ENCODE measurements around the gene SERPINI2.

Gene SERPINI2

GRCh38 chr3:167483708-167484475 is 10.1 kb upstream of the SERPINI2 start:
- Histone ChIP-seq H3K4me3 (ENCODE audit: low read length) (no peak overlapping the region), H3K9ac (ENCODE audit: low read length) (no peak overlapping the region), H3K36me3 (ENCODE audit: control insufficient read depth, insufficient read depth, low read length) (no peaks in the 10 kb centered on the region), H3K9me3 (ENCODE audit: control insufficient read depth, low read length) (no peaks in the 10 kb centered on the region), H3K4me1 (ENCODE audit: control insufficient read depth, insufficient read depth, low read length) (no peaks in the 10 kb centered on the region), H3K27me3 (ENCODE audit: control insufficient read depth, insufficient read depth, low read length) (no peaks in the 10 kb centered on the region)

- no peaks in the 10 kb centered on the region for H3K9me3 ChIP-seq (ENCODE audit: control insufficient read depth, low read length)
- H3K4me3 ChIP-seq (ENCODE audit: low read length), result no peak overlapping the region
- no peaks in the 10 kb centered on the region for H3K4me1 ChIP-seq (ENCODE audit: control insufficient read depth, insufficient read depth, low read length)
- H3K9ac ChIP-seq (ENCODE audit: low read length), result no peak overlapping the region
- no peaks in the 10 kb centered on the region for H3K36me3 ChIP-seq (ENCODE audit: control insufficient read depth, insufficient read depth, low read length)
- no peaks in the 10 kb centered on the region for H3K27me3 ChIP-seq (ENCODE audit: control insufficient read depth, insufficient read depth, low read length)
Measured at GRCh38 chr3:167481164-167481563, 7.3 kb upstream of the SERPINI2 start.

GRCh38 chr3:167480748-167481147 is 6.9 kb upstream of the SERPINI2 start:
- Histone ChIP-seq H3K9me3 (ENCODE audit: control insufficient read depth, low read length) (no peaks in the 10 kb centered on the region), H3K36me3 (ENCODE audit: control insufficient read depth, insufficient read depth, low read length) (no peaks in the 10 kb centered on the region), H3K27me3 (ENCODE audit: control insufficient read depth, insufficient read depth, low read length) (no peaks in the 10 kb centered on the region), H3K4me1 (ENCODE audit: control insufficient read depth, insufficient read depth, low read length) (no peaks in the 10 kb centered on the region), H3K9ac (ENCODE audit: low read length) (no peak overlapping the region), H3K4me3 (ENCODE audit: low read length) (no peak overlapping the region)

GRCh38 chr3:167469381-167469780 is 4.5 kb downstream of the SERPINI2 start:
- no peak overlapping the region for H3K4me3 ChIP-seq (ENCODE audit: low read length)
- H3K9me3 ChIP-seq (ENCODE audit: control insufficient read depth, low read length), result no peaks in the 10 kb centered on the region
- no peaks in the 10 kb centered on the region for H3K4me1 ChIP-seq (ENCODE audit: control insufficient read depth, insufficient read depth, low read length)
- H3K27me3 ChIP-seq (ENCODE audit: control insufficient read depth, insufficient read depth, low read length), result no peaks in the 10 kb centered on the region
- no peaks in the 10 kb centered on the region for H3K36me3 ChIP-seq (ENCODE audit: control insufficient read depth, insufficient read depth, low read length)
- no peak overlapping the region for H3K9ac ChIP-seq (ENCODE audit: low read length)

GRCh38 chr3:167467848-167468611 is 5.8 kb downstream of the SERPINI2 start:
- no peaks in the 10 kb centered on the region for H3K36me3 ChIP-seq (ENCODE audit: control insufficient read depth, insufficient read depth, low read length)
- H3K4me1 ChIP-seq (ENCODE audit: control insufficient read depth, insufficient read depth, low read length), result no peaks in the 10 kb centered on the region
- no peak overlapping the region for H3K4me3 ChIP-seq (ENCODE audit: low read length)
- H3K9ac ChIP-seq (ENCODE audit: low read length), result no peak overlapping the region
- no peaks in the 10 kb centered on the region for H3K27me3 ChIP-seq (ENCODE audit: control insufficient read depth, insufficient read depth, low read length)
- H3K9me3 ChIP-seq (ENCODE audit: control insufficient read depth, low read length), result no peaks in the 10 kb centered on the region

- no peaks in the 10 kb centered on the region for H3K27me3 ChIP-seq (ENCODE audit: control insufficient read depth, insufficient read depth, low read length)
- H3K4me3 ChIP-seq (ENCODE audit: low read length), result no peak overlapping the region
- no peaks in the 10 kb centered on the region for H3K9me3 ChIP-seq (ENCODE audit: control insufficient read depth, low read length)
- no peak overlapping the region for H3K9ac ChIP-seq (ENCODE audit: low read length)
- H3K4me1 ChIP-seq (ENCODE audit: control insufficient read depth, insufficient read depth, low read length), result no peaks in the 10 kb centered on the region
- no peaks in the 10 kb centered on the region for H3K36me3 ChIP-seq (ENCODE audit: control insufficient read depth, insufficient read depth, low read length)
Measured at GRCh38 chr3:167466966-167467365, 6.9 kb downstream of the SERPINI2 start.

GRCh38 chr3:167456157-167456799 is 17.6 kb downstream of the SERPINI2 start:
- no peaks in the 10 kb centered on the region for H3K9me3 ChIP-seq (ENCODE audit: control insufficient read depth, low read length)
- no peaks in the 10 kb centered on the region for H3K27me3 ChIP-seq (ENCODE audit: control insufficient read depth, insufficient read depth, low read length)
- no peak overlapping the region for H3K9ac ChIP-seq (ENCODE audit: low read length)
- H3K4me3 ChIP-seq (ENCODE audit: low read length), result no peak overlapping the region
- H3K4me1 ChIP-seq (ENCODE audit: control insufficient read depth, insufficient read depth, low read length), result no peaks in the 10 kb centered on the region
- H3K36me3 ChIP-seq (ENCODE audit: control insufficient read depth, insufficient read depth, low read length), result no peaks in the 10 kb centered on the region

GRCh38 chr3:167453815-167454214 is 20.0 kb downstream of the SERPINI2 start:
- Histone ChIP-seq H3K27me3 (ENCODE audit: control insufficient read depth, insufficient read depth, low read length) (no peaks in the 10 kb centered on the region), H3K4me1 (ENCODE audit: control insufficient read depth, insufficient read depth, low read length) (no peaks in the 10 kb centered on the region), H3K9me3 (ENCODE audit: control insufficient read depth, low read length) (no peaks in the 10 kb centered on the region), H3K9ac (ENCODE audit: low read length) (no peak overlapping the region), H3K4me3 (ENCODE audit: low read length) (no peak overlapping the region), H3K36me3 (ENCODE audit: control insufficient read depth, insufficient read depth, low read length) (no peaks in the 10 kb centered on the region)

GRCh38 chr3:167451282-167451681 is 22.6 kb downstream of the SERPINI2 start:
- Histone ChIP-seq H3K36me3 (ENCODE audit: control insufficient read depth, insufficient read depth, low read length) (no peaks in the 10 kb centered on the region), H3K9me3 (ENCODE audit: control insufficient read depth, low read length) (no peaks in the 10 kb centered on the region), H3K27me3 (ENCODE audit: control insufficient read depth, insufficient read depth, low read length) (no peaks in the 10 kb centered on the region), H3K4me1 (ENCODE audit: control insufficient read depth, insufficient read depth, low read length) (no peaks in the 10 kb centered on the region), H3K4me3 (ENCODE audit: low read length) (no peak overlapping the region), H3K9ac (ENCODE audit: low read length) (no peak overlapping the region)

- Histone ChIP-seq H3K4me3 (ENCODE audit: low read length) (no peak overlapping the region), H3K9ac (ENCODE audit: low read length) (no peak overlapping the region), H3K9me3 (ENCODE audit: control insufficient read depth, low read length) (no peaks in the 10 kb centered on the region), H3K27me3 (ENCODE audit: control insufficient read depth, insufficient read depth, low read length) (no peaks in the 10 kb centered on the region), H3K4me1 (ENCODE audit: control insufficient read depth, insufficient read depth, low read length) (no peaks in the 10 kb centered on the region), H3K36me3 (ENCODE audit: control insufficient read depth, insufficient read depth, low read length) (no peaks in the 10 kb centered on the region)
Measured at GRCh38 chr3:167450675-167451074, 23.2 kb downstream of the SERPINI2 start.

GRCh38 chr3:167450195-167450594 is 23.6 kb downstream of the SERPINI2 start:
- Histone ChIP-seq H3K9ac (ENCODE audit: low read length) (no peak overlapping the region), H3K4me3 (ENCODE audit: low read length) (no peak overlapping the region), H3K4me1 (ENCODE audit: control insufficient read depth, insufficient read depth, low read length) (no peaks in the 10 kb centered on the region), H3K9me3 (ENCODE audit: control insufficient read depth, low read length) (no peaks in the 10 kb centered on the region), H3K36me3 (ENCODE audit: control insufficient read depth, insufficient read depth, low read length) (no peaks in the 10 kb centered on the region), H3K27me3 (ENCODE audit: control insufficient read depth, insufficient read depth, low read length) (no peaks in the 10 kb centered on the region)

GRCh38 chr3:167445491-167445890 is 28.4 kb downstream of the SERPINI2 start:
- no peaks in the 10 kb centered on the region for H3K36me3 ChIP-seq (ENCODE audit: control insufficient read depth, insufficient read depth, low read length)
- no peaks in the 10 kb centered on the region for H3K4me1 ChIP-seq (ENCODE audit: control insufficient read depth, insufficient read depth, low read length)
- H3K9ac ChIP-seq (ENCODE audit: low read length), result no peak overlapping the region
- H3K9me3 ChIP-seq (ENCODE audit: control insufficient read depth, low read length), result no peaks in the 10 kb centered on the region
- no peaks in the 10 kb centered on the region for H3K27me3 ChIP-seq (ENCODE audit: control insufficient read depth, insufficient read depth, low read length)
- H3K4me3 ChIP-seq (ENCODE audit: low read length), result no peak overlapping the region

All from mucosa of stomach (tissue), 1 donor.